T-helper 2 cell treated with Interferon-gamma antibody and Interleukin-4, amounts not matched to agents 5 μg/mL and 100 μg/mL, for 36 hours (primary cell): Measurements from ENCODE around the gene SDK2.

ENCODE experiments used
- DNase-seq: peaks from one replicate; pipeline ENCODE4 v3.0.0; 2021; ENCODE audit warnings: low spot score
- H3K27ac Mint-ChIP-seq: one replicate; pipeline ENCODE4 v1.8.0; 2021; ENCODE audit warnings: mild to moderate bottlenecking, mixed read lengths
- H3K27me3 Mint-ChIP-seq: one replicate; pipeline ENCODE4 v1.8.0; 2021; ENCODE audit warnings: low read depth, mixed read lengths
- H3K36me3 Mint-ChIP-seq: one replicate; pipeline ENCODE4 v1.8.0; 2021; ENCODE audit warnings: low read depth, mixed read lengths
- H3K4me1 Mint-ChIP-seq: one replicate; pipeline ENCODE4 v1.8.0; 2021; ENCODE audit warnings: low read depth, mixed read lengths
- H3K4me3 Mint-ChIP-seq: one replicate; pipeline ENCODE4 v1.8.0; 2022; ENCODE audit warnings: mild to moderate bottlenecking, moderate library complexity, mixed read lengths
- H3K9me3 Mint-ChIP-seq: one replicate; pipeline ENCODE4 v1.8.0; 2021; ENCODE audit warnings: mixed read lengths

Gene SDK2

GRCh38 chr17:73644145-73645049, at the start of gene SDK2:
Gene SDK2 (minus strand): TSS chr17:73644445. CDS start chr17:73644088, 357 bp downstream.
- Mint-ChIP-seq H3K9me3 (no peaks in the 10 kb centered on the region), H3K36me3 (no peaks in the 10 kb centered on the region), H3K27me3 (peaks cover 66% of the 10 kb centered on the region), H3K4me1 (peaks cover 3% of the 10 kb centered on the region), H3K4me3 (peak within 1 kb of the TSS; percentile 74), H3K27ac (no peak within 1 kb of the TSS)
- no peak for DNase-seq

GRCh38 chr17:73693071-73693470, 48.8 kb upstream of the SDK2 start:
- Mint-ChIP-seq H3K27me3 (no peaks in the 10 kb centered on the region), H3K9me3 (peaks cover 9% of the 10 kb centered on the region), H3K4me1 (peaks cover 1% of the 10 kb centered on the region), H3K27ac (no peak overlapping the region), H3K4me3 (no peak overlapping the region), H3K36me3 (no peaks in the 10 kb centered on the region)
- no peak for DNase-seq

- Mint-ChIP-seq H3K9me3 (peaks cover 5% of the 10 kb centered on the region), H3K4me3 (no peak overlapping the region), H3K4me1 (peaks cover 1% of the 10 kb centered on the region), H3K27ac (no peak overlapping the region), H3K27me3 (peaks cover 5% of the 10 kb centered on the region), H3K36me3 (no peaks in the 10 kb centered on the region)
- no peak for DNase-seq
These were observed 47.1 kb upstream of the SDK2 start for GRCh38 chr17:73691321-73691766.

DNA sequence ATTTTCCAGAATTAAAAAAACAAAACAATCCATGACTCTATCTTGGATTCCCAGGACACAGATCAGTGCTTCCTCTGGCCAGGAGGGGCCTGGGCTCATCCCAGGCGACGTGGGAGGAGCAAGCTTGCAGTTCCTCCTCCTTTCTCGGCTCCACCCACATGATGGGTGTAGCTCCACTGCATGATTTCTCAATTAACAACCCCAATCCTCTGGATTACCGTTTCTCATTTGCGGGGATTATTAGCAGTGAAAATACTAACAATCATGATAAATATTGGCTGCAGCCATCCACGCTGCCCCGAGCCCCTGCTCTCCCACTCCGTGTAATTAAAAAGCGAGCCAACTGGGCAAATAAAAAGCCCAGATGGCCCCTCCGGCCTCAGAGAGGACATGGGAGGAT, 46.4 kb upstream of the SDK2 start:
- Mint-ChIP-seq H3K27me3 (peaks cover 5% of the 10 kb centered on the region), H3K36me3 (no peaks in the 10 kb centered on the region), H3K9me3 (no peaks in the 10 kb centered on the region), H3K4me1 (peaks cover 1% of the 10 kb centered on the region), H3K4me3 (no peak overlapping the region), H3K27ac (no peak overlapping the region)
- DNase-seq, result no peak

- Mint-ChIP-seq H3K4me1 (no peaks in the 10 kb centered on the region), H3K36me3 (no peaks in the 10 kb centered on the region), H3K27ac (no peak overlapping the region), H3K9me3 (no peaks in the 10 kb centered on the region), H3K4me3 (no peak overlapping the region), H3K27me3 (peaks cover 5% of the 10 kb centered on the region)
- DNase-seq, result no peak
These were observed 45.5 kb upstream of the SDK2 start for GRCh38 chr17:73689596-73690275.

- no peak for DNase-seq
- Mint-ChIP-seq H3K9me3 (no peaks in the 10 kb centered on the region), H3K27ac (no peak overlapping the region), H3K4me3 (no peak overlapping the region), H3K36me3 (no peaks in the 10 kb centered on the region), H3K27me3 (peaks cover 5% of the 10 kb centered on the region), H3K4me1 (no peaks in the 10 kb centered on the region)
These were observed 42.7 kb upstream of the SDK2 start for GRCh38 chr17:73686961-73687360.

DNA sequence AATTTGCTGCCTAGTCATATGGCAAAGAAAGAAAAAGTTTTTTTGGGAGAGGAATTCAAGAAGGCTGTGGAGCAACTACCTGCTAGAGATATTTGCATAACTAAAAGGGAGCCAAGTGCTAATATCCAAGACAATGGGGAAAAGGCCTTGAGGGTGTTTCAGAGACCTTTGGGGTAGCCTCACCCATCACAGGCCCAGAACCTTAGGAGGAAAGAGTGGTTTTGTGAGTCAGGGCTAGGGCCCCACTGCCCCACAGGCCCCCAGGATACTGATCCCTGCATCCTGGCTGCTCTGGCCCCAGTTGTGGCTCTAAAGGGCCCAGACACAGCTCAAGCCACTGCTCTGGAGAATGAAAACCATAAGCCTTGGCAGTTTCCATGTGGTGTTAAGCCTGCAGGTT, 41.9 kb upstream of the SDK2 start:
- Mint-ChIP-seq H3K4me1 (no peaks in the 10 kb centered on the region), H3K9me3 (no peaks in the 10 kb centered on the region), H3K4me3 (no peak overlapping the region), H3K27me3 (peaks cover 7% of the 10 kb centered on the region), H3K36me3 (no peaks in the 10 kb centered on the region), H3K27ac (no peak overlapping the region)
- DNase-seq, result no peak

DNA sequence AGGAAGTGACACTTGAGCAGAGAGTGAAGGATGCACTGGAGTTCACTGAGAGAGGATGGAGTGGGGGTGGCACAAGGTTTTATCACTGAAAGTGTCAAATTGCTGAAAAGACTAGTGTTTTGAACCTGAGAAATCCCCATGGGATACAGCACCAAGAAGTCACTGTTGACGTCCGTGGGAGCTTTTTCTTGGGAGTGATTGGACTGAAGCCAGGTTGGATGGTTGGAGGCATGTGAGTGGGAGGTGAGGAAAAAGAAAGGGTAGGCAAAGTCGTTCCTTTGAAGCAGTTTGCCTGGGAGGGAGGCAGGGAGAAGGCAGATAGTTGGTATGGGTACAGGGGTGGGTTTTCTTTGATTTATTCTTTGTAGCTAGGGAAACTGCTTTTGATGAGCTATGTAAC, 39.9 kb upstream of the SDK2 start:
- no peak overlapping the region for H3K4me3 Mint-ChIP-seq
- no peak for DNase-seq
- peaks cover 10% of the 10 kb centered on the region for H3K27me3 Mint-ChIP-seq
- H3K27ac Mint-ChIP-seq, result no peak overlapping the region
- no peaks in the 10 kb centered on the region for H3K4me1 Mint-ChIP-seq
- no peaks in the 10 kb centered on the region for H3K9me3 Mint-ChIP-seq
- H3K36me3 Mint-ChIP-seq, result no peaks in the 10 kb centered on the region

DNA sequence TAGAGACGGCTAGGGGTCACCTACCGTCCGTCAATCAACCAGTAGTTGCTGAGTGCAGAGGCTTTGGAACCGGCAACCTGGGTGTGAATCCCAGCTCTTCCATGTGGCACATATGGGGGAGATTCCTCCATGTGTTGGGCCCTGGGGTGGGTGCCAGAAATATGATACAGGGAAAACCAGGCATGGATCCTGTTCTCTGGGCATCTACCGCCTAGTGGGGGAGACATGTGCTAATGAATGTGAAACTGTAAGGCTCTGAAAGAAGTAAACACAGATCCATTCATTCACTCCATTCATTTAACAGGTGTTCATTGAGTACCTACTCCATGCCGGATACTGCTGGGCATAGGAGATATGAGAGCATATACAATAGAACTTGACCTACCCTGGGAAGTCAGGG, 39.5 kb upstream of the SDK2 start:
- no peak overlapping the region for H3K27ac Mint-ChIP-seq
- no peaks in the 10 kb centered on the region for H3K36me3 Mint-ChIP-seq
- no peak for DNase-seq
- H3K4me1 Mint-ChIP-seq, result no peaks in the 10 kb centered on the region
- peaks cover 10% of the 10 kb centered on the region for H3K27me3 Mint-ChIP-seq
- no peaks in the 10 kb centered on the region for H3K9me3 Mint-ChIP-seq
- no peak overlapping the region for H3K4me3 Mint-ChIP-seq

GRCh38 chr17:73681946-73682345, 37.7 kb upstream of the SDK2 start:
- no peaks in the 10 kb centered on the region for H3K4me1 Mint-ChIP-seq
- H3K4me3 Mint-ChIP-seq, result no peak overlapping the region
- peaks cover 5% of the 10 kb centered on the region for H3K27me3 Mint-ChIP-seq
- no peak for DNase-seq
- no peaks in the 10 kb centered on the region for H3K36me3 Mint-ChIP-seq
- no peaks in the 10 kb centered on the region for H3K9me3 Mint-ChIP-seq
- no peak overlapping the region for H3K27ac Mint-ChIP-seq

- no peaks in the 10 kb centered on the region for H3K36me3 Mint-ChIP-seq
- no peak for DNase-seq
- H3K27me3 Mint-ChIP-seq, result peaks cover 12% of the 10 kb centered on the region
- no peak overlapping the region for H3K27ac Mint-ChIP-seq
- H3K9me3 Mint-ChIP-seq, result no peaks in the 10 kb centered on the region
- no peaks in the 10 kb centered on the region for H3K4me1 Mint-ChIP-seq
- no peak overlapping the region for H3K4me3 Mint-ChIP-seq
These were observed 35.2 kb upstream of the SDK2 start for GRCh38 chr17:73679476-73679875.

- no peak overlapping the region for H3K27ac Mint-ChIP-seq
- H3K27me3 Mint-ChIP-seq, result peaks cover 15% of the 10 kb centered on the region
These were observed 34.8 kb upstream of the SDK2 start for GRCh38 chr17:73678999-73679398.

GRCh38 chr17:73669771-73670170, 25.5 kb upstream of the SDK2 start:
- peaks cover 24% of the 10 kb centered on the region for H3K27me3 Mint-ChIP-seq
- H3K9me3 Mint-ChIP-seq, result peaks cover 14% of the 10 kb centered on the region
- no peak overlapping the region for H3K4me3 Mint-ChIP-seq
- DNase-seq, result no peak
- H3K36me3 Mint-ChIP-seq, result peaks cover 4% of the 10 kb centered on the region
- no peak overlapping the region for H3K27ac Mint-ChIP-seq
- peaks cover 26% of the 10 kb centered on the region for H3K4me1 Mint-ChIP-seq

More at GRCh38 chr17:73678999-73679398, 34.8 kb upstream of the SDK2 start:
- DNase-seq, result no peak
- H3K4me1 Mint-ChIP-seq, result no peaks in the 10 kb centered on the region
- H3K9me3 Mint-ChIP-seq, result no peaks in the 10 kb centered on the region
- no peak overlapping the region for H3K4me3 Mint-ChIP-seq
- no peaks in the 10 kb centered on the region for H3K36me3 Mint-ChIP-seq

DNA sequence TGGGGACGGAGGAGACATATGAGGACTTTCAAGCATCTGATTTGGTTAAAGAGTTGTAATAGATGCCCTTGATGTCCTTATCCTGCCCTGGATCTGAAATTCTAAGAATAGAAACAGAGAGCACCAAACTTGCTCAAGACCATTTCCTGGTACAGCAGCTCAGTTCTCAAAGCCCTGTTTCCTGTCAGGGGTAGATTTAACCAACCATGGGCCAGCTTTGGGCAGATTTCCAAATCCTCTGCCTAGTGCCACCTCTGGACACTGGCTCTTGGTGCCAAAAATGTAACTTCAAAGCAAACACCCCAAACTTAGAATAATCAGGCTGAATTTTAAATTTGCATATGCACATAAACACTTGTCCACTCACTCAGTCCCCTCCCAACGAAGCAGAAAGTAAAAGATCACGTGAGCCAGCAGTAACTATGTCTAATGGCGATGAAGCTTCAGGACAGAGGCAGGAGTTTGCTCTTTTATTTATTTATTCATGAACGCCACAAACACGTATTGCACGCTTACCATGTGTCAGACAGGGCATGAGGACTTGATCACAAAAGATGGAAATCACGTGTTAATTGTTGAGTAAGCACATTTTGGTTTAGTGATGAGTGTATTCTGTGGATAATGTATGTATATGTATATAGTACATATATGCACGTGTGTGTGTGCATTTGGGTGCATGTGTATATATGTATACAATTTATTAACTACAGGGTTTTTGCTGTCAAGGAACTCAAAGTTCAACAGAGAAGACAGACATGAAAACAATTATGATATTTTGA, 23.1 kb upstream of the SDK2 start:
- Mint-ChIP-seq H3K4me3 (peak overlapping the region; percentile 55), H3K27ac (peak overlapping the region; percentile 54), H3K9me3 (peaks cover 14% of the 10 kb centered on the region), H3K27me3 (peaks cover 37% of the 10 kb centered on the region), H3K36me3 (peaks cover 4% of the 10 kb centered on the region), H3K4me1 (peaks cover 26% of the 10 kb centered on the region)
- DNase-seq, result no peak
